Spleen (tissue), 7 donors: ENCODE data around the gene WDR33.

Source experiments
- POLR2AphosphoS5 ChIP-seq, 3 donors: sonication (generic); formaldehyde crosslinking; IDR thresholded peaks; one replicate each; pipeline ENCODE4 v1.5.1; 2017; ENCODE audit warnings: antibody characterized with exemption in 3 of 3
- TF ChIP-seq, protein P1 (sequence below), 11 experiments: fragments of 200-600 bp in 7 of 11; fragments of 450-650 bp in 4 of 11; sonication (generic) in 4 of 11; IDR thresholded peaks in 8 of 11; conservative IDR thresholded peaks in 3 of 11; 1 replicate in 7 of 11; 2 replicates in 4 of 11; pipeline versions ENCODE4 v1.4.0 to v1.8.0; 2016 to 2021; ENCODE audit warnings: antibody characterized with exemption in 11 of 11, inconsistent platforms in 4 of 11, mild to moderate bottlenecking in 1 of 11
- donor health status: DM: no; HTN: no; CAD: no; lungs with moderate emphysema.
- donor health status: DM: no; HTN: no; CAD: no.
- donor health status: DM: no; HTN: no; CAD: no.

DNA sequence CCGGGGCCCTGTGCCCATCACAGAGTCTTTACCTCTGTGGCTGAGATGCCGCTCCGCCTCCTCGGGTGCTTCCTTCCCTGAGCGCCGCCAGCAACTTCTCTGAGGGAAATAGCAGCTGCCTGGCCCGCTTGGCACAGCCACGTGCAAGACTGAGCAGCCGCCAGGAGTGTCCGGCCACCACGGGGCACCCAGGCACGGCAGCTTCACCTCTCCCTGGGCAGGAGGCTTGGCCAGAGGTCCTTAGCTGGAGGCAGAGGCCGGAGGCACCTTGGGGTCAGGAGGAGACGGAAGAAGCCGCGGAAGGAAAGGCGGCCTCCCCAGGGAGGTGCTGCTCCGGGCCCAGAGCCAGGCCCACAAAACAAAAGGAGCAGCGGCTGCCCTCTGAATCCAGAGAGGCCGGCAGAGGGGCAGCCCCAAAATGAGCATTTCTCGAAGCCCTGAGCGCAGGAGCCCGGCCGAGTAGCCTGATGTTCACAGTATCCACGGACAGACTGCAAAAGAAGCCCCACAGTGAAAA lies 129.6 kb downstream of the WDR33 start:
- TF ChIP-seq, protein P1, sequence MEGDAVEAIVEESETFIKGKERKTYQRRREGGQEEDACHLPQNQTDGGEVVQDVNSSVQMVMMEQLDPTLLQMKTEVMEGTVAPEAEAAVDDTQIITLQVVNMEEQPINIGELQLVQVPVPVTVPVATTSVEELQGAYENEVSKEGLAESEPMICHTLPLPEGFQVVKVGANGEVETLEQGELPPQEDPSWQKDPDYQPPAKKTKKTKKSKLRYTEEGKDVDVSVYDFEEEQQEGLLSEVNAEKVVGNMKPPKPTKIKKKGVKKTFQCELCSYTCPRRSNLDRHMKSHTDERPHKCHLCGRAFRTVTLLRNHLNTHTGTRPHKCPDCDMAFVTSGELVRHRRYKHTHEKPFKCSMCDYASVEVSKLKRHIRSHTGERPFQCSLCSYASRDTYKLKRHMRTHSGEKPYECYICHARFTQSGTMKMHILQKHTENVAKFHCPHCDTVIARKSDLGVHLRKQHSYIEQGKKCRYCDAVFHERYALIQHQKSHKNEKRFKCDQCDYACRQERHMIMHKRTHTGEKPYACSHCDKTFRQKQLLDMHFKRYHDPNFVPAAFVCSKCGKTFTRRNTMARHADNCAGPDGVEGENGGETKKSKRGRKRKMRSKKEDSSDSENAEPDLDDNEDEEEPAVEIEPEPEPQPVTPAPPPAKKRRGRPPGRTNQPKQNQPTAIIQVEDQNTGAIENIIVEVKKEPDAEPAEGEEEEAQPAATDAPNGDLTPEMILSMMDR (IDR thresholded peaks at IDR 0.05 in 8 of 11, conservative IDR thresholded peaks at IDR 0.05 in 3 of 11) = no peak
- peak in 2 of 3 donors; percentile 59 to 63 for TF ChIP-seq POLR2AphosphoS5 (IDR thresholded peaks at IDR 0.05)
